Pulmonary artery endothelial cell (primary cell): ENCODE measurements around the gene IYD. TPM values are rescaled to one million over a fixed set of nuclear protein-coding genes. Genes with fewer than 3 reads are reported as not detected.
"Not testable (repeated sequence)": the region's sequence is repeated elsewhere in the genome, so short reads cannot be mapped to it uniquely, and the experiment has no call there.

Experiments used
- DNase-seq: peaks from one replicate; pipeline ENCODE4 v3.0.0-alpha.2; 2011; ENCODE audit warnings: low read depth, low spot score
- total RNA-seq: library from RNA; depleted of rRNA; stranded (reverse); fragments of >200 nt; gene quantifications from 2 replicates; pipeline ENCODE4 v1.2.3, GENCODE V29; 2014

Gene IYD
- total RNA-seq, 1 donor from 2014 or later, result 0.07 TPM

DNA sequence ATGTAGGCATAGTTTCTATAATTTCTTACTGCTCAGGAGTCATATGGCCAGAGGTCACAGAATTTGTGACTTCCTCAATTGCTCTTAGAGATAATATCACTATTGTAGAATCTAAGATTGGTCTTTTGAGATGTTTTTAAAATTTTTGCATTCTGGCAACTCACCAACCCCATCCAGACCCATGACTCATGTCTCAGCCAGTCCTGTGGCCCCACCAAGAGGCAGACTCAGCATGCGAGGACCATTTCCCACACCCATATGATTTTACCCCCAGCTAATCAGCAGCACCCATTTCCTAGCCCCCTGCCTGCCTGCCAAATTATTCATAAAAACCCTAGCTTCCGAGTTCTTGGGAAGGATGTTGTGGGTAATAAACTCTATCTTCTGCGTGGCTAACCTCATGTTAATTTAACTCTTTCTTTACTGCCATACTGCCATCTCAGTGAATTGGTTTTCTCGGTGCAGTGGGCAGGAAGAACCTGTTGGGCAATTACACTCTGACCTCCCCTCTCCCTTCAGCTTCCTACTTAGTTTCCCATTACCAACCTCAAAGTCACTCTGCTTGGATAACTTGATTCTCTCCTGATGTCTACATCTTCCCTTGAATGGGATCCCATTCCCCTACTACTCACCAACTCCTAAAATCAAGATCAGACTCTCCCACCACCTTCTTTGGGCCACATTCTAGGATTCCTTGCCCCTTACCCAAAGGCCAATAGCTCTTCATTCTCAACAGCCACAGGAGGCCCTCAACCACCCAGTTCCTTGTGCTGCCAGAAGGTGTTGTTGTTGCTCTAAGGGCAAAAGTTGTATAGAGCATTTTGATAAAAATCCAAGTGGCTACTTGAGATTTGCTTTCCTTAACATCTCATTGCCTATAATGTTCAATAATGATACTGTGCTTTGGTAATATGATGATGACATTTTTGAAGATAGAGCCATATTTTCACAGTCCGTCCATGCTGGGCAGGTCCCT, 16.2 kb upstream of the IYD start:
- DNase-seq, result no peak

DNA sequence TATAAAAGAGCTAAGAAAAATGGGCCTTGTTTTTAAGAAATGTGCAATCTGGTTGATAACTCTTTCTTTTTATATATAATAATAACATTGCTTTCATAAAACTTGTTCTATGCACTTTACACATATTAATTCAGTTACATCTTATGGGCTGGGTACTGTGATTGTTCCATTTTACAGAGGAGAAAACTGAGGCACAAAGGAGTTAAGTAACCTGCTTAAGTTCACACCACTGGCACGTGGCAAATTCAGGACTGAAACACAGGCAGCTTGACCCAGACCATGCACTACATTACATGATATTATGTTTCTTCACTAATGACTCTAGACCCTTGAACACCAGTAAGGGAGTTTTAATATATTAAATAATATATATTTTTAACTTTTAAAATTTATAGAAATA, 15.4 kb upstream of the IYD start:
- no peak for DNase-seq

DNA sequence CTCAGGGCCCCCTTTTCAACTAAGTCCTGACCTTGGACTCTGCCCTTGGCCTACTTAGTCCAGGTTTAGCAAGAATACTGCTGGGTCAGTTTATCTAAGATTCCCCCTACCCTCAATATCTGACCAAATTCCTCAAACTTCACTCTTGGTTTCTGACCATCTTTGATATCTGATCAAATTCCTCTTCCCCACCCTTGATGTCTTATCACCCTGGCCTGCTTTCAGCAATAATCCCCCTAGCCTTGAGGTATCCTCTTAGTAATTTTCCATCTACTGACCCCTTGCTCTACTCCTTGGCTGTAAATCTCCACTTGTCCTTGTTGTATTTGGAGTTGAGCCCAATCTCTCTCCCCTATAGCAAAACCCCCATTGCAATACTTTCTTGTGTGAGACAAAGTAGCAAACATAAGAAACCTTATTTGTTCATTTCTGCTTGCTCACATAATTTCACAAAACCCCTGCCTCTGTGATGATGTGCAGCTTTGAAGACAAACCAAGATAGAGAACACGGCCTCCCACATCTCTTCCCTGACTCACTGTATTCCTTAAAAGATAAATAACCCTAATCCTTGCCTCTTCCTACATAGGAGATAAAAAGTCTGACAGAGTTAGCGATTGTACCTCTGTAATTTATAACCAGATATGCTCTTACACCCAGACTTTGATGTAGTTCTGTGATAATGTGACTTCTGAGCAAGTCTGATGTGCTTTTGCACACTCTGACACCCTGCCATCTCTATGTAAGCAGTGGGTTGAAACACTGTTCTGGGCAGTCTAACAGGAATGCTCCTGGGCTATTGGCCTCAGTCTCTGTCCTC, 13.8 kb upstream of the IYD start:
- no peak for DNase-seq

DNA sequence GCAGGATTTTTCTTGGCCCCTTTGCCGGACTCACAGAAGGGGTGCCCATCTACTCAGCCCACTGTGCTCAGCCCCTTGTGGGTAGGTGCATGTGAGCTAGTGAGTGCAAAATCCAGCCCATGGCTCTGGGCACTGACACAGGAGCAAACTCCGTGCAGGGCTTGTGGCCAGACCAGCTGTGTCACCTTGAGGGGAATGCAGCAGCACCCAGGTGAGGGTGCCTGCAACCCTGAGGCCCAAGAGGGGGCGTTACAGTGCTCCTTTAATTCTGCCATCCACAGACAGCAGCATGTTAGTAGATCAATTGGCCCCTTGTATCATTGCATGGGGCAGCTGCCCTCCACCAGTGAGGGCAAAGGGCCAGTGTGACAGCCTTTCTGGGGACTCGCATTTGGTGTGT, 12.9 kb upstream of the IYD start:
- no peak for DNase-seq

DNA sequence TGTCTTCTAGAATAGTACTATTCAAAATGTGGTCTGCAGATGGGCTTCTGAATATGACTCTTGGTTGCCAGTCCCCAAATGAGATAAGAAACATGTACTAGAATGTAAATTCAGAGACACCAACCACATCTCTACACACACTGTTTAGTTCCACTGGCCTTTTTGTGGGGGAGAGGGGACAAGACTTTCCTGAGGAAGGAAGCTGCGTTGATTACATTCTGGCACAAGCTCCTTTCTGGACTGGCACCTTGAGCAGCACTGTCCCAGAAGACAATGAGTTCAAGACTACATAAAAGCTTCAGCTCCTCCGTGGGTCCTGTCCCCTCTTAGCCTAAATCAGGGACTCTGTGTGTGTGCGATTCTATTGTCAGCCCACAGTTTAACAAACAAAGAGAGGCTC, 6.9 kb upstream of the IYD start:
- DNase-seq, result no peak

DNA sequence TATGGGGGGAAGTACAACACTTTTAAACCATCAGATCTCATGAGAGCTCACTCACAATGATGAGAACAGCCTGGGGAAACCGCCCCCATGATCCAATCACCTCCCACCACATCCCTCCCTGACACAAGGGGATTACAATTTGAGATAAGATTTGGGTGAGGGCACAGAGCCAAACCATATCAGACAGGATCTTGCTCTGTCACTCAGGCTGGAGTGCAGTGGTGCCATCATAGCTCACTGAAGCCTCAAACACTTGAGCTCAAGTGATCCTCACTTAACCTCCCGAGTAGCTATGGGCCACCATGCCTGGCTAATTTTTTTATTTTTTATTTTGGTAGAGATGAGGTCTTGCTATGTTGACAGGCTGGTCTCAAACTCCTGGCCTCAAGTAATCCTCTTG, 5.1 kb upstream of the IYD start:
- DNase-seq, result no peak

DNA sequence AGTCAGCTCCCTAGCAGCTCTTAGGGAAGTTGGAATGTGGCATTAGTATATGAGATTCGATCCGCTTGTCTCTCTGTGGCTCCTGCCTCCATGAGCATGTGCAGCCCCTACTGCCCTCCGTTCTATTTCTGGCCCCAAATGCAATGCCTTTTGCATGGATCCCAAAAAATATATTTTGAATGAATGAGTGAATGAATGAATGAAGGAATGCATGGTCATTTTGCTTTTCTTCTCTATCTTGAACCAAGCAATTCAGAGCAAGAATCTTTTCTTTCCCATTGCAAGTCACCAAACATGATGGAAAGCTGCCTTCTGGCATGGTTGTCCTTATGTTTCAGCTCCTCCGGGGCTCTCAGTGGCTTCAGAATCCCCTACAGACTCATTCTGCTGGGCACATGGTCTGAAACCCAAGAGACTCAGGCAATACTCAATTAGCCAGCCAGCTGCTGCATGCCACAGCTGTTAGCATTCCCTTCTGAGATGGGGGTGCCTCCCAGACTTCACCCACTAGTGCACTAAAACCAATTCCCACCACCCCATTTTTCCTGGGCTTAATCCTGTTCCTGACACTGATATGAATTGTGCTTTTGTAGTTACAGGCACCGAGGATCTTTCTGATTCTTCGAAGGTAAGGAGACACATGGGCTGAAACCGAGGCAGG, 2.6 kb upstream of the IYD start:
- no peak for DNase-seq

DNA sequence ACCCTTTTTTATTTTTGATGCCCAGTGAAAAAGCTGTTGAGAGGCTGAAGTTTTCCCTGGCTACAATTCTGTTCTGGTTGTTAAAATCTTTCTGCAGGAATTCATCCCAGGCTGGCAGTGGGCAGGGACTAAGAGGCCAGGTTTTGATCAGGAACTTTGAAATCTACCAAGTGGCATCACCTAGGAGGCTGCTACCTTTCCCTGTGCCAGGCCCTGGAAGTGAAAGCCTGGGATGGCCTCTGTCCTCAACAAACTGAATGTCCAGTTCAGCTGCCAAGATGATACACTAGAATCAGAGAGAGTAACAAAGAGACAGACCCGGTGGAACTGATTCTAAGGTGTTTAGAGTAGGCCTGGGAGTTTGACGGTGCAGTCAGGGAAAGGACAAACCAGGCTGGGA, 596 bp downstream of the IYD start:
- DNase-seq, result no peak

DNA sequence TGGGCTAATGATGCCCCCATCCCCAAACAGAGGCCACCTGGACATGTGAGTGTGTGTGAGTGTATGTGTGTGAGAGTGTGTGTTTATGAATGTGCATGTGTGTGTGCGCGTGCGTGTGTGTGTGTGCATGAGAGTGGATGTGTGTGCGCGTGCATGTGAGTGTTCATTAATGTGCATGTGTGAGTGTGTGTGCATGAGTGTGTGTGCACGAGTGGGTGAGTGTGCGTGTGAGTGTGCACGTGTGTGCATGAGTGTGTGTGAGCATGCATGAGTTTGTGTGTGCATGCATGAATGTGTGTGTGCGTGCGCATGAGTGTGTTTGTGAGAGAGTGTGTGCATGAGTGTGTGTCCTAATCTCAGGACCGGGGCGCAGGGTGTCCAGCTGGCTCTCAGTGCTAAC, 1.3 kb downstream of the IYD start:
- DNase-seq, result no peak

DNA sequence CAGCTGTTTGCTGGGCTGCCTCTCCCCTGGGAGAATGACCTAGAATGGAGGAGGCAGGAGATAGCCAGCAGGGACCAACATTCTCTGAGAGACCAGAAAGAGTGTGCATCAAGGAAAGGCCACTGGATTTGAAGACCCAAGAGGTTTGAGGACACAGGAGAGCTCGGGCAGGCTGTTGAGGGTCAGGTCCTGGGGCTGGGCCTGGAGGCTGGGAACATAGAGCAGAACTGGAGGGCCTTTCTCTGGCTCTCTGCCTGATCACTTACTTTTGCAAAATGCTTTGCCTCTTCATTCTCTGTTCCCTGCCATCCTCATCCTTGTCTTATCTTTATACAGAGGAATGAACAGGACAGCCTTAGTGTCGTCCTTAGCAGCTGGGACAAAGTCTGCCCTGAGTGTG, 2.5 kb downstream of the IYD start:
- DNase-seq, result no peak

DNA sequence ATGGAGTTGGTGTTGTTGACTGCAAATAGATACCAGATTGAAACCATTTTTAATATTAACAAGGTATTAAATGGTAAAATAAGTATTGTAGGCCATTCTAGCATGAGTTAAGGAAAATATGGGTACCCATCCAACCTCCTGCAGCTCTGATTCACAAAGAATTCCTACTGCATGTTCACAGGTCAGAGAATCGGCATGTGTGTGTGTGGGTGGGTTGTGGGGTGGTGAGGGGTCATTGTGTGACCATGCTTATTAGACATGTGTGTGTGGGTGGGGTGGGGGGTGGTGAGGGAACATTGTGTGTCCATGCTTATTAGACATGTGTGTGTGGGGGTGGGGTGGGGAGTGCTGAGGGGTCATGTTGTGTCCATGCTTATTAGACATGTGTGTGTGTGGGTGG, 3.2 kb downstream of the IYD start:
- no peak for DNase-seq

DNA sequence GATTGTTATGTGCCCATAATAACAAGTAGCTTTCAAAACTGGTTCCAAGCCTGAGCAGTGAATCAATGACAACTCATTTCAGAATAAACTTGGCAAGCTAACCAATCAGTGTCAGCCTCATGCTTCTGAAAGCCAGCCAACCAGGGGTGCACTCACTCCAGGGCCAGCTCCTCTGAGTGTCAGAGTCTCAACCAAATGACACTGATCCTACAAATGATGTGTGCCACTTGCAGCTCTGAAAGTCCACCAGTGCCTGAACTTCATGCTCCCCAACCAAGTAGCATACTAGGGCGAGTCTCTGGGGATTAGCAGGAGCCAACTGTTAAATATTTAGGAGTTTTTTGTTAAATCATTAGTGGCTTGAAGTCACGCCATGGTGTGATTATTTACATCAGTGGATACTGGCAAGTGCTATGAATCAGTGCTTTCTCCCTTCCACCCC, 4.5 kb downstream of the IYD start:
- DNase-seq, result no peak

DNA sequence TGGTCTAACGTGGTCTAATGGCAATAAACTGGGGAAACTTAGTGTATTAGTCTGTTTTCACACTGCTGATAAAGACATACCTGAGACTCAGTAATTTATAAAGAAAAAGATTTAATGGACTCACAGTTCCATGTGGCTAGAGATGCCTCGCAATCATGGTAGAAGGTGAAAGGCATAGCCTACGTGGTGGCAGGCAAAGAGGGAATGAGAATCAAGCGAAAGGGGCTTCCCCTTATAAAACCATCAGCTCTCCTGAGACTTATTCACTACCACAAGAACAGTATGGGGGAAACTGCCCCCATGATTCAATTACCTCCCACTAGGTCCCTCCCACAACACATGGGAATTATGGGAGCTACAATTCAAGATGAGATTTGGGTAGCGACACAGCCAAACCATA, 5.5 kb downstream of the IYD start:
- not testable (repeated sequence) for DNase-seq

DNA sequence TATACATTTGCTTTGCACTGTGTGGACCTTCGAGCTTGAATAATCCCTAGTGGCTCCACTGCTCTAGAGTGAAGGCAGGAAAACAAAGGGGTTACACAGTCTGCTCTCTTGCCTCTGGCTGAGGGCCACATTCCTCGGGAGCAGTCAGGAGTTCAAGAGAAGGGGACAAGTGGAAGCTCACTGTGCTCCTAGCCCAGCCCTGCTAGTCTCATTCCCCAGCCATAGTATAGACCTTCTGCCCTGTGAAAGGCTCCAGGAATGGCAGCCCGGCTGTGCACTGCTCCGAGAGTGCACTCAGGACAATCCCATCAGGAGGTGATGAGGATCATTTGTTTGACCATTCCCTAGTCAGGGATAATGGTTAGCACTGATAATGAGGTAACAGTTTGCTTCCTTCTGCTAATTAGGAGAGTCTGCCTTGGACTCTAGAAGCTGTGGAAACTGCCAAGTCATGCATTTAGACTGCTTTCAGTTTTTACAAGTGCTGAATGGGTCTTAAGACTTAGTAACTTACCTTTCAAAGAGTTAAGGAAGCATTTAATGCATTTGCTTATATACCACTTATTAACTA, 8.5 kb downstream of the IYD start:
- no peak for DNase-seq

DNA sequence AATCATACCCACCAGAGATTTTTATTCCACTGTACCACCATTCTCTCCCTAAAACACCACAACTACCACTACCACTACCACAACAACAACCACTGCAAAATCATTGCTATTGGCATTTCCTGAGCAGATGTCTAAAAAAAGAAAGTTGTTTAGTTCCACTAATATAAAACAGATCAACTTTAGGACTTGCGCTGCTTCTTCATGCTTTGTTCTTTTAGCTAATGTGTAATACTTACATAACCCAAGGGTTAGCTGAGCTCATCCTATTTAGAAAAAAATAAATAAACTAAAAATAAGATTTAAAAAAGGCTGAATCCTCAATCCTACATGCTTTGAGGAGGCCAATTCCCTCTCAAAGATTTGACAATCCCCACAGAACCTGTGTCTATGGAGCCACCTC, 11.4 kb downstream of the IYD start:
- DNase-seq, result no peak

DNA sequence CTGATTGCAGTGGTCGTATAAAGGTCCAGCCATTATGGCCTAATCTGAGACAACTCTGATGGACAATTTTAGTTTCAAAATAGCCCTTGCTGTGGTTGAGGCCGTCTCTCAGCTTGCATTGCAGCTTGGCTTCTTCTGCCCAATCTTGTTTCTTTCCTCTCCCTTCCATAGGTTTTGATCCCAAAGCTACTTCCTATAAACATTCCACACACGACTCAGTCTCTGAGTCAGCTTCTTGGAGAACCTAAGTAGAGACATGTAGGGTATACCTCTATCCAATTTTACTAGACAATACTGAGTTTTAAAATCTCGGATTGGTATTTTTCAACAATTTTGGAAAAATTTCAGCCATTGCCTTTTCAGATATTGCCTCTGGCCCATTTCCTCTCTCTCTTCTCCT, 13.4 kb downstream of the IYD start:
- no peak for DNase-seq

DNA sequence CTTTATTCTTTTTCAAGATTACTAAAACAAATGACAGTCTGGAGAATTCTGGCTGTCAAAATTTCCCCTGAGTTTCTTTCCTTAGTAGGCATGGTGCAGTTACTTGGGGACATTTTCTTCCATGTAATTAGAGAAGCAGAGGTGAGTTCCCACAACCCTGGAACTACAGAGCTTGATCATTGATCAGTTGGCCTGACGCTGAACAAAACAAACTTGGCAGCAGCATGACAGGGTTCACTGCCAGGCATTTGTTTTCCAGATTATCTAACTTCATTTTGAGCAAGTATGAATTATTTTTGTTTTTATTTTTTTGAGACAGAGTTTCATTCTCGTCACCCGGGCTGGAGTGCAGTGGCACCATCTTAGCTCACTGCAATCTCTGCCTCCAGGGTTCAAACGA, 22.6 kb downstream of the IYD start:
- DNase-seq, result no peak

DNA sequence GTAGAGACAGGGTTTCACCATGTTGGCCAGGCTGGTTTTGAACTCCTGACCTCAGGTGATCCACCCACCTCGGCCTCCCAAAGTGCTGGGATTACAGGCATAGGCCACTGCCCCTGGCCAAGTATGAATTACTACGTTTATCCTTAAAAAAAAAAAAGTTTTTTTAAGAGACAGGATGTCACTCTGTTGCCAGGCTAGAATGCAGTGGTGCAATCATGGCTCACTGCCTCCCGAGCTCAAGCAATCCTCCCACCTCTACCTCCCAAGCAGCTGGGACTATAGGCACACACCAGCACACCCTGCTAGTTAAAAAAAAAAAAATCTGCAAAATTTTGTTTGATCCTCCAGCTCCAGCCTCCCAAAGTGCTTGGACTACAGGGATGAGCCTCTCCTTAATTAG, 23.1 kb downstream of the IYD start:
- no peak for DNase-seq

DNA sequence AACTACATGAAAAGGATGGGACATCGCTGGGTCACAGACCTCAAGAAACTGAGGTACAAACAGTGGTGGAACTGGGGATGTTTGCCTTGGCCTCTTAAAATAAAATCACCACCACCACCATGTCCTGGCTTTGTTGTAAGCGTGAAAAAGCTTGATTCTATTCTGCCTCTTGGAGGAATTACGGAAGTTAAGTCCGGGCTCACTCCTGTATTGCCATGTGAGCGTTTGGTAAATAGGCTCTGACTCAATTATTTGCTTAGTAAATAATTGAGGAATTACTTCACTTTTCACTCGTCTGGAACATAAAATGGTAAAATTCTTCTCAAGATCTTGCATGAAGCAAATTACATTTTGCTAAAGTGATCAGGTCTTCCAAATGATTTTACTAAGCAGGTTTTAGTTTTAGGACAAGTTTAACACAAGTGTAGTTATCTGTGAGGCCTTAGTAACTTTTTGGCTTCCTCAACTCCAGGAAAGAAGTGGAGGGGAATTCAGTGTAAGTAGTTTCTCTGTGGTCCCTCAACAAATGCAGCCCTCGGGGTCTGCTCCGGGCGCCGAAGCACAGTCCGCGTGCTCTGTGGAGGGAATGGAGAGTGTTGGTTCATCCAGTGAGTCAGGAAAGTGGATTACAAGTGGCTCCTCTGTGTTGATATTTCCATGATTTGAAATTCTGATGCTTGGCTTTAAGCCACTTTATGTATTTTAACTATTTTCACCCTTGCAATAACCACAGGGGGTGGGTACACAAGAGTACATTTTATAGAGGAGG, 23.8 kb downstream of the IYD start:
- DNase-seq, result no peak

DNA sequence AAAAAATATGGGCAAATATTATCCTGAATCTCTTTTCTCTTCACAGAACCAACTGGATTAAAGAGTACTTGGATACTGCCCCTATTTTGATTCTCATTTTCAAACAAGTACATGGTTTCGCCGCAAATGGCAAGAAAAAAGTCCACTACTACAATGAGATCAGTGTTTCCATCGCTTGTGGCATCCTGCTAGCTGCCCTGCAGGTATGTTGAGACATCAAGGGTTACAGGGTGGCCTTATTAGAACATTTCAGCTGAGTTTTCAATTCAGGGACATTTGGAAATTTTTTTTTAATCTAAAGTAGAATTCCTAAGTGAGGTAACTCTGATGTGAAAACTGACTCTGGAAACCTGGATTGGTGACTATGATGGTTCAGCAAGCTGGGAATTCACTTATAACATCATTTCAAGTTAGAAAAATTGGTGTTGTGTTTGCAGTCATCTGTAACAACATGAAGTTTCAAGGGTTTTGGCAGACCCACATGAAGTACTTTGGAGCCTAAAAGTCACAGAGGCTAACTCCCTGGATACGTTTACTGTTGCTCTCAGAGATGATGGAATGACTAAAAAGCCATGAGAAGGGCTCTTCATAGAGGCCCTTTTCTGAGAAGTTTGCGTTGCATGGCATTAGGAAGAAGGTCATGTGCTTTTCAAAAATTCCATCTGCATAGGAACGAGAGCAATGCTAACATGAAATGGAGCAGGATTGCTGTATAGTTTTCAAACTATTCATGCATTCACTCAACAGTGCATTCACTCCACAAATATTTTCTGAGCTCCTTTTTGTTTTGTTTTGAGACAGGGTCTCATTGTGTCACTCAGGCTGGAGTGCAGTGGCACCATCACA, 25.5 kb downstream of the IYD start:
- DNase-seq, result no peak
